ENCODE results near the gene PUS10. TPM values are rescaled to one million over a fixed set of nuclear protein-coding genes. Genes with fewer than 3 reads are reported as not detected.

The PUS10 gene
- total and polyA plus RNA-seq, 2 of the 8 experiments (the other 6 are each of a cell fraction or from before 2014, with no cell fraction given) = 1.3 to 3.1 TPM

DNA sequence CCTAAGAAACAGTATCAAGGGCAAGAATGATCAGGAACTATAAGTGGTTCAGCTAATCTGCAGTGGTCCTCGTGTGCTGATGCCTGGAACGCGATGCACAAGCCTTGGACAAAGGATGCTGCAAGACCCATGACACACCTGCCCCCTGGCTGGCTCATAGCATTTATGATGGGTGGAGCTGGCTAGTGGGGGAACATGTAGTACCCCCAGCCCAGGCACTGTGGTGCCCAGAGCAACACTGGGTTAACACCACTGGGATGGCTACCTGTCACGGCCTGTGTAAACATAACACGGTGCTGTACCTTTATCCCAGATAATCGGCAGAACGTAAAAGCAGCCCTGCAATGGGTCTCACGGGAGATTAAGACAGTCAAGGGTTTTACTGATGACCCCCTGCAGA is 60.8 kb downstream of the PUS10 start (continued):
- TF ChIP-seq, protein P1, sequence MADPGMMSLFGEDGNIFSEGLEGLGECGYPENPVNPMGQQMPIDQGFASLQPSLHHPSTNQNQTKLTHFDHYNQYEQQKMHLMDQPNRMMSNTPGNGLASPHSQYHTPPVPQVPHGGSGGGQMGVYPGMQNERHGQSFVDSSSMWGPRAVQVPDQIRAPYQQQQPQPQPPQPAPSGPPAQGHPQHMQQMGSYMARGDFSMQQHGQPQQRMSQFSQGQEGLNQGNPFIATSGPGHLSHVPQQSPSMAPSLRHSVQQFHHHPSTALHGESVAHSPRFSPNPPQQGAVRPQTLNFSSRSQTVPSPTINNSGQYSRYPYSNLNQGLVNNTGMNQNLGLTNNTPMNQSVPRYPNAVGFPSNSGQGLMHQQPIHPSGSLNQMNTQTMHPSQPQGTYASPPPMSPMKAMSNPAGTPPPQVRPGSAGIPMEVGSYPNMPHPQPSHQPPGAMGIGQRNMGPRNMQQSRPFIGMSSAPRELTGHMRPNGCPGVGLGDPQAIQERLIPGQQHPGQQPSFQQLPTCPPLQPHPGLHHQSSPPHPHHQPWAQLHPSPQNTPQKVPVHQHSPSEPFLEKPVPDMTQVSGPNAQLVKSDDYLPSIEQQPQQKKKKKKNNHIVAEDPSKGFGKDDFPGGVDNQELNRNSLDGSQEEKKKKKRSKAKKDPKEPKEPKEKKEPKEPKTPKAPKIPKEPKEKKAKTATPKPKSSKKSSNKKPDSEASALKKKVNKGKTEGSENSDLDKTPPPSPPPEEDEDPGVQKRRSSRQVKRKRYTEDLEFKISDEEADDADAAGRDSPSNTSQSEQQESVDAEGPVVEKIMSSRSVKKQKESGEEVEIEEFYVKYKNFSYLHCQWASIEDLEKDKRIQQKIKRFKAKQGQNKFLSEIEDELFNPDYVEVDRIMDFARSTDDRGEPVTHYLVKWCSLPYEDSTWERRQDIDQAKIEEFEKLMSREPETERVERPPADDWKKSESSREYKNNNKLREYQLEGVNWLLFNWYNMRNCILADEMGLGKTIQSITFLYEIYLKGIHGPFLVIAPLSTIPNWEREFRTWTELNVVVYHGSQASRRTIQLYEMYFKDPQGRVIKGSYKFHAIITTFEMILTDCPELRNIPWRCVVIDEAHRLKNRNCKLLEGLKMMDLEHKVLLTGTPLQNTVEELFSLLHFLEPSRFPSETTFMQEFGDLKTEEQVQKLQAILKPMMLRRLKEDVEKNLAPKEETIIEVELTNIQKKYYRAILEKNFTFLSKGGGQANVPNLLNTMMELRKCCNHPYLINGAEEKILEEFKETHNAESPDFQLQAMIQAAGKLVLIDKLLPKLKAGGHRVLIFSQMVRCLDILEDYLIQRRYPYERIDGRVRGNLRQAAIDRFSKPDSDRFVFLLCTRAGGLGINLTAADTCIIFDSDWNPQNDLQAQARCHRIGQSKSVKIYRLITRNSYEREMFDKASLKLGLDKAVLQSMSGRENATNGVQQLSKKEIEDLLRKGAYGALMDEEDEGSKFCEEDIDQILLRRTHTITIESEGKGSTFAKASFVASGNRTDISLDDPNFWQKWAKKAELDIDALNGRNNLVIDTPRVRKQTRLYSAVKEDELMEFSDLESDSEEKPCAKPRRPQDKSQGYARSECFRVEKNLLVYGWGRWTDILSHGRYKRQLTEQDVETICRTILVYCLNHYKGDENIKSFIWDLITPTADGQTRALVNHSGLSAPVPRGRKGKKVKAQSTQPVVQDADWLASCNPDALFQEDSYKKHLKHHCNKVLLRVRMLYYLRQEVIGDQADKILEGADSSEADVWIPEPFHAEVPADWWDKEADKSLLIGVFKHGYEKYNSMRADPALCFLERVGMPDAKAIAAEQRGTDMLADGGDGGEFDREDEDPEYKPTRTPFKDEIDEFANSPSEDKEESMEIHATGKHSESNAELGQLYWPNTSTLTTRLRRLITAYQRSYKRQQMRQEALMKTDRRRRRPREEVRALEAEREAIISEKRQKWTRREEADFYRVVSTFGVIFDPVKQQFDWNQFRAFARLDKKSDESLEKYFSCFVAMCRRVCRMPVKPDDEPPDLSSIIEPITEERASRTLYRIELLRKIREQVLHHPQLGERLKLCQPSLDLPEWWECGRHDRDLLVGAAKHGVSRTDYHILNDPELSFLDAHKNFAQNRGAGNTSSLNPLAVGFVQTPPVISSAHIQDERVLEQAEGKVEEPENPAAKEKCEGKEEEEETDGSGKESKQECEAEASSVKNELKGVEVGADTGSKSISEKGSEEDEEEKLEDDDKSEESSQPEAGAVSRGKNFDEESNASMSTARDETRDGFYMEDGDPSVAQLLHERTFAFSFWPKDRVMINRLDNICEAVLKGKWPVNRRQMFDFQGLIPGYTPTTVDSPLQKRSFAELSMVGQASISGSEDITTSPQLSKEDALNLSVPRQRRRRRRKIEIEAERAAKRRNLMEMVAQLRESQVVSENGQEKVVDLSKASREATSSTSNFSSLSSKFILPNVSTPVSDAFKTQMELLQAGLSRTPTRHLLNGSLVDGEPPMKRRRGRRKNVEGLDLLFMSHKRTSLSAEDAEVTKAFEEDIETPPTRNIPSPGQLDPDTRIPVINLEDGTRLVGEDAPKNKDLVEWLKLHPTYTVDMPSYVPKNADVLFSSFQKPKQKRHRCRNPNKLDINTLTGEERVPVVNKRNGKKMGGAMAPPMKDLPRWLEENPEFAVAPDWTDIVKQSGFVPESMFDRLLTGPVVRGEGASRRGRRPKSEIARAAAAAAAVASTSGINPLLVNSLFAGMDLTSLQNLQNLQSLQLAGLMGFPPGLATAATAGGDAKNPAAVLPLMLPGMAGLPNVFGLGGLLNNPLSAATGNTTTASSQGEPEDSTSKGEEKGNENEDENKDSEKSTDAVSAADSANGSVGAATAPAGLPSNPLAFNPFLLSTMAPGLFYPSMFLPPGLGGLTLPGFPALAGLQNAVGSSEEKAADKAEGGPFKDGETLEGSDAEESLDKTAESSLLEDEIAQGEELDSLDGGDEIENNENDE (IDR thresholded peaks at IDR 0.05; ENCODE audit: insufficient replicate concordance, low read length) = no peak
- TF ChIP-seq, protein P2, sequence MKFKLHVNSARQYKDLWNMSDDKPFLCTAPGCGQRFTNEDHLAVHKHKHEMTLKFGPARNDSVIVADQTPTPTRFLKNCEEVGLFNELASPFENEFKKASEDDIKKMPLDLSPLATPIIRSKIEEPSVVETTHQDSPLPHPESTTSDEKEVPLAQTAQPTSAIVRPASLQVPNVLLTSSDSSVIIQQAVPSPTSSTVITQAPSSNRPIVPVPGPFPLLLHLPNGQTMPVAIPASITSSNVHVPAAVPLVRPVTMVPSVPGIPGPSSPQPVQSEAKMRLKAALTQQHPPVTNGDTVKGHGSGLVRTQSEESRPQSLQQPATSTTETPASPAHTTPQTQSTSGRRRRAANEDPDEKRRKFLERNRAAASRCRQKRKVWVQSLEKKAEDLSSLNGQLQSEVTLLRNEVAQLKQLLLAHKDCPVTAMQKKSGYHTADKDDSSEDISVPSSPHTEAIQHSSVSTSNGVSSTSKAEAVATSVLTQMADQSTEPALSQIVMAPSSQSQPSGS (IDR thresholded peaks at IDR 0.05; ENCODE audit: low read length) = no peak
- no peak for TF ChIP-seq NRF1 (IDR thresholded peaks at IDR 0.05; ENCODE audit: low read depth, low read length)
- no peak for TF ChIP-seq SAP30 (IDR thresholded peaks at IDR 0.05; ENCODE audit: insufficient read depth, insufficient replicate concordance, low read length)
- no peak for TF ChIP-seq HDAC6 (IDR thresholded peaks at IDR 0.05; ENCODE audit: low read depth, low read length)
- TF ChIP-seq SIN3A (conservative IDR thresholded peaks at IDR 0.05 in 1 of 2, IDR thresholded peaks at IDR 0.05 in 1 of 2; ENCODE audit: low read depth in 1 of 2, low read length in 2 of 2) = no peak
- no peak for TF ChIP-seq CBX8 (IDR thresholded peaks at IDR 0.05; ENCODE audit: borderline replicate concordance, low read depth, low read length)
- no peak for TF ChIP-seq POLR2AphosphoS5 (IDR thresholded peaks at IDR 0.05; ENCODE audit: low read depth, low read length)
- TF ChIP-seq SRF (IDR thresholded peaks at IDR 0.05; ENCODE audit: low read depth, low read length) = no peak
- TF ChIP-seq MAFK (IDR thresholded peaks at IDR 0.05; ENCODE audit: low read depth, low read length) = no peak
